Measurements from ENCODE around the gene DDX47.
A peak's percentile ranks its signal among the peaks of the same experiment; 100 is the strongest.
"Not testable (repeated sequence)": the region's sequence is repeated elsewhere in the genome, so short reads cannot be mapped to it uniquely, and the experiment has no call there.

Gene DDX47

DNA sequence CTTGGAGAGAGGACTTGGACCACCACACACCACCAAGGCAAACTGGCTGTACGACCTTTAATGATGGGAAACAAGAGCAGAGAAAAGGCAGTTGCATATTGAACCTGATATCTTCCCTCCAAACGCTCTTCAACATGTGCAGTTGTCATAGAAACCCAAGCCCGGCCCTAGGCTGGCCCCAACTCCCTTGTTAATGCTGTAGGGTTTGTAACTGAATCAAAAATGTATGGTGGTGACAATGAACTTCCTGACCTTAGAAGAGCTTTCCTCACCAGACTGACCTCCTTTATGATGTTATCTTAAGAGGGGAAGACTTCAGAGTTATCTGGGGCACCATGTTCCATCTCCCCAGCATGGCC lies 15.4 kb upstream of the DDX47 start:
- no peak for DNase-seq

- no peak for DNase-seq
Observed at GRCh38 chr12:12798480-12798879, 14.7 kb upstream of the DDX47 start.

- DNase-seq, result no peak
Observed at GRCh38 chr12:12799163-12799920, 13.8 kb upstream of the DDX47 start.

DNA sequence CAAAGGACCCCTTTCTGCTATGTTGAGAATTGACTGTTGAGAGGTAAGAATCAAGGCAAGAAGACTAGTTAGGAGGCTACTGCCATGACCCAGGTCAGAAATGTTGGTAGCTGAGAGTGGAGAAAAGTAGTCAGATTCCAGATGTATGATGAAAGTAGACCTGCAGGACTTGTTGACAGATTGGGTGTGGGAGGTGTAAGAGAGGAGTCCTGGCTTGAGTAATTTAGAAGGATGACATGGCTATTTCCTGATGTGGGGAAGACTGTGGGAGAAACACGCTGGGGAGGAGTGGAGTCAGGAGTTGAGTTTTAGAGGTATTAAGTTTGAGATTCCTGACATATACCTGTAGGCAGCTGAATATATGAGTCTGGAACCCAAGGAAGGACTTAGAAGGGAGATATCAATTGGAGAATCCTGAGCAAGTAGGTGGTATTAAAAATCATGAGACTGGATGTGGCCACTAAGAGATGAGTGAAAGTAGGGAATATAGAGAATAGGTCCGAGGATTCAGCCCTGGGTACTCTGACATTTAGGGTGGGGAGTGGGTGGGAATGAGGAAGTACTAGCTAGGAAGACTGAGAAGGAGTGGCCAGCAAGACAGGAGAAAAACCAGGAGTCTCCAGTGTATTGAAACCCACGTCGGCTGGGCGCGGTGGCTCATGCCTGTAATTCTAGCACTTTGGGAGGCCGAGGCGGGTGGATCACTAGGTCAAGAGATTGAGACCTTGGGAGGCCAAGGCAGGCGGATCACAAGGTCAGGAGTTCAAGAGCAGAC lies 12.6 kb upstream of the DDX47 start:
- DNase-seq, result no peak

DNA sequence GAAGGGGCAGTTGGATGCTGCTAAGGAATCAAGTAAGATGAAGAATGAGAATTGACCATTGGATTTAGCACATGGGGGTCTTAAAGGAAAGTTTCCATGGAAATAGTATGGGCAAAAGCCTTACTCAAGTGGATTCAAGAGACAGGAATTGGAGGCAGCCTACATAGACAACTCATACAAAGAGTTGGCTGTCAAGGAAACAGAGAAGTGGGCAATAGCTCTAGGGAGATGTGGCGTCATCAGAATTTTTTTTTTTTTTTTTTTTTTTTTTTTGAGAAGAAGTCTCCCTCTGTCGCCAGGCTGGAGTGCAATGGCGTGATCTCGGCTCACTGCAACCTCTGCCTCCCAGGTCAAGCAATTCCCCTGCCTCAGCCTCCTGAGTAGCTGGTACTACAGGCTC lies 11.5 kb upstream of the DDX47 start:
- not testable (repeated sequence) for DNase-seq

- peak; percentile 59 for DNase-seq
Observed at GRCh38 chr12:12803186-12803585, 10.0 kb upstream of the DDX47 start.

- DNase-seq, result no peak
Observed at GRCh38 chr12:12804011-12804410, 9.1 kb upstream of the DDX47 start.

- no peak for DNase-seq
Observed at GRCh38 chr12:12804432-12804886, 8.7 kb upstream of the DDX47 start.

DNA sequence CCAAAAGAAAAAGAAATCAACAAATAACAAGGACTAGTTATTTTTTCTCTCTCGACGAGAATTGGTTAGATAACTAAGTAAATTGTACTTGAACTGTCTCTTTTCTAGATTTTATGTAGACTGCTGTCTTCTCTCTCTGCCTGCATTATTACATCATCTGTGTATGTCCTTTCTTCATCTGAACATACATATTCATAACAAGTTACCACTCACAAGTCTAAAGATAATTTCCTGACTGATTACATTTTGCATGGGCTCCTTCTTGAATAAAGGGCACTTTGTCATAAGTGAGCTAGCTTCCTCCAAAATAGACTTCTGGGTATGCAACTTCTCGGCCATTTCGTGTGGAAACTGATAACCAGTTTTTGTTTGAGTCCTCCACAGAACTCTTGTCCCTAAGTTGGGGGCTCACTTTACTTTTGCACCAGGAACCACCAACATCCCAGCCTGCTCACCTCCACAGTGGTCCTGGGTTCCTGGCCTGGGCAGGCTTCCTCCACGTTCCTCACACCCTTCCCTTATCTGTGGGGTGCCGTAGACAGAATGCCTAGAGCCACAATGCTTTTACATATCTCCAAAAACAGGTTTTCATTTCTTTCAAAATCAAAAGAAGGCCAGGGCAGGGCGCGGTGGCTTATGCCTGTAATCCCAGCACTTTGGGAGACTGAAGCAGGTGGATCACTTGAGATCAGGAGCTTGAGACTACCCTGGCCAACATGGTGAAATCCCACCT lies 6.2 kb upstream of the DDX47 start:
- DNase-seq, result no peak

GRCh38 chr12:12807517-12807903 lies 5.6 kb upstream of the DDX47 start:
- DNase-seq, result not testable (repeated sequence)

DNA sequence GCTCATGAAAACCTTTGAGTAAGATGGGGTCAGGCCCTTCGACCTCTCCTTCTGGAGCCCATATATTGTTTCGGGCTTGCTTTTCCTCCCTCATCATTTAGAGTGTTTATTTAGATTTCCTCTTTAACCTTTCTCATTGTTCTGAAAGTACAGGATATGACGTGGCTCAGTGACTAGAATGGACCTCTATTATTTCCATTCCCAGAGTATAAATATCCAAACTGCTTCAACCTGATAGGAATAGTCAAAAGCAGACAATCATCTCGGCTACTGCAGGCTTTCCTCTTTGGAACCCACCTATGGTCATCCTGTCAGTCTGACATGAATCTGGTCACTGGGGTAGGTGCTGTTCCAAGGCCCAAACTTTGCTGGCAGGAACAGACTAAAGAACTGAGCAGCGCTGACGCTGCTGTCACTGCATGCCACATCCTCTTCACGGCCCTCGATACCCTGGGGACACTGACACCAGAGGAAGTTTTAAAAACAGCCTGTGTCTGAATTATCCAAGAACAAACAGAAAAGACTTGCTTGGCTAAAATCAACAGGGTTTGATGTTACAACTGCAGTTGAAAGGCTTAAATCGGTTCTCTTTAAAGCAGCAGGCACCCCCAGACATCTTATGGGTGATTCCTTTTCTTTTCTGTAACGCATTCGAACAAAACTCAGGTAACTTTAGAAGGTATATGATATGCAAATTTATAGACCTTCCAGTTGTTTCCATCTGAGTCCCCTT lies 5.0 kb upstream of the DDX47 start:
- peak; percentile 57 for DNase-seq

DNA sequence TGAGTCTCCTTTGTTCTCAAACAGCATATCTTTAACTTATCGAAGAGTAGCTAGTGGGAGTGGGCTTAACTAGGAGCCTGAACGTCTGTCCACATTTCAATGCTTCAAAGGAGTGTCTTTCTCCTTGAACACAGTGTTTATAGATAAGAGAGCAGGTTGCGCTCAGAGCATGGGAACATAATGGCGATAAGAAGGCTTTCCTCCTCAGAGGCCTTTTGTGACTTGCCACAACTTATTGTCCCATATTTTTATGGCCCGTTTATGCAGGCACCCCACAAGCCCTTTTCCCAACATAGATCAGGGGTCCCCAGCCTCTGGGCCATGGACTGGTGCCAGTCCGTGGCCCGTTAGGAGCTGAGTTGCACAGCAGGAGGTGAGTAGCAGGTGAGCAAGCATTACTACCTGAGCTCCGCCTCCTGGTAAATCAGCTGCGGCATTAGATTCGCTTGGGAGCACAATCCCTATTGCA lies 2.6 kb upstream of the DDX47 start:
- no peak for DNase-seq

GRCh38 chr12:12811343-12811742 lies 1.8 kb upstream of the DDX47 start:
- DNase-seq, result no peak

- DNase-seq, result no peak
Observed at GRCh38 chr12:12812174-12812573, 972 bp upstream of the DDX47 start.

- DNase-seq, result no peak
Observed at GRCh38 chr12:12812618-12813119, 477 bp upstream of the DDX47 start.

DNA sequence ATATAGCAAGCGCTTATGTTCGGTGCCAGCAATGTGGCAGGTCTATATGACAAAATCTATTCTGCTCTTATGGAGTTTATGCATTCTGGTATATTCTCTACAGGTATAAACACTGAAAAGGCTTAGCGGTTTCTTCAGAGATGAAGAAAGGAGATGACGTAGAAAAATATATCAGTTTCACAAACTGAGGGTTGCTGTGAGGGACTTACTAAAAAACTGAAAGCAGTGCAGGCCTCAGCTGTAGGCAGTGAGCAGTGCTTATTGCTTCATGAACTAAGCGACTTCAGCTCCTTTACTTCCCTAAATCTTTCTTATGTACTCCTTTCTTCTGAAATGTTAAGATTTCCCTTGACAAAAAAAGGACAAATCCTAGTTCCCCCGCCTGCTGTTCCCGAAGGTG lies 4.5 kb downstream of the DDX47 start:
- no peak for DNase-seq

GRCh38 chr12:12818701-12819100 lies 5.6 kb downstream of the DDX47 start:
- DNase-seq, result no peak

DNA sequence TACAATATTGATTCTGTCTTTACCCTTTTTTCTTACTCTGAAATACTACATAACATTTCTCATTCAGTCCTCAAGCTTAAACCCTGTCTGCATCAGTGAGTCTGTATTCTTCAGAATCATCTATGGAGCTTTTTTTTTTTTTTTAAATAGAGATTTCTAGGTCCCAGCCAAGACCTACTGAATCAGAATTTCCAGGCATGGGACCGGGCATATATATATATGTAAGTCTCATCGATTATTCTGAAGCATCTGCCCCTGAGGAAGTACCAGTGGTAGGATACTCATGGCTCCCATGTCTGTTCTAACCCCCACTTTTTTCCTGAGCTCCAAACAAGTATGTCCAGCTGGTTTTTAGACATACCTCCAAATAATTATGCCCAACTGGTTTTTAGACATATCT lies 6.1 kb downstream of the DDX47 start:
- no peak for DNase-seq

GRCh38 chr12:12819752-12820311 lies 6.7 kb downstream of the DDX47 start:
- DNase-seq, result no peak

DNA sequence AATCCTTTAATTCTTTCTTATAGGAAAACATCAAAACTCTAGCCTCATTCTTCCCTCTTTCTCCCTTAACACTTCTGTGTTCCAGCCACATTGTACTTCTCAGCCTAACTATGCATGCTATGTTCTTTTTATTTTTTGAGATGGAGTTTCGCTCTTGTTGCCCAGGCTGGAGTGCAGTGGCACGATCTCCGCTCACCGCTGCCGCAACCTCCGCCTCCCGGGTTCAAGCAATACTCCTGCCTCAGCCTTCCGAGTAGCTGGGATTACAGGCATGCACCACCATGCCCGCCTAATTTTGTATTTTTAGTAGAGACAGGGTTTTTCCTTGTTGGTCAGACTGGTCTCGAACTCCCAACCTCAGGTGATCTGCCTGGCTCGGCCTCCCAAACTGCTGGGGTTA lies 7.2 kb downstream of the DDX47 start:
- not testable (repeated sequence) for DNase-seq

- no peak for DNase-seq
Observed at GRCh38 chr12:12821975-12822374, 8.8 kb downstream of the DDX47 start.

DNA sequence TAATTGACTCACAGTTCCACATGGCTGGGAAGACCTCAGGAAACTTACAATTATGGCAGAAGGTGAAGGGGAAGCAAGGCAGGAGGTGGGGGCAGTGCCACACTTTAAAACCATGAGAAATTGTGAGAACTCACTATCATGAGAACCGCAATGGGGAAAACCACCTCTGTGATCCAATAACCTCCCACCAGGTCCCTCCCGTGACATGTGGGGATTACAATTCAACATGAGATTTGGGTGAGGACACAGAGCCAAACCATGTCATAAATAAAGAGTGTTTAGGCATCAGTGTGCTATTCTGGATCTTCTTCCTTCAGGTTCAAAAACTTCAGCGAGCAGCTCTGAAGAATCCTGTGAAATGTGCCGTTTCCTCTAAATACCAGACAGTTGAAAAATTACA lies 9.7 kb downstream of the DDX47 start:
- DNase-seq, result no peak
